NK-92 treated with Interleukin-12 subunit alpha and Interleukin-12 subunit beta, amount 100 ng/mL, for 24 hours (cell line): ENCODE results near the gene STK38.
"Not testable (repeated sequence)": the region's sequence is repeated elsewhere in the genome, so short reads cannot be mapped to it uniquely, and the experiment has no call there.

Experiments
- DNase-seq: peaks from one replicate; lab custom pipeline; 2025; lab: John Stamatoyannopoulos, UW

Gene STK38

GRCh38 chr6:36487698-36488097 is 59.6 kb downstream of the STK38 start:
- DNase-seq, result no peak

- no peak for DNase-seq
Observed at GRCh38 chr6:36484736-36485135, 62.5 kb downstream of the STK38 start.

GRCh38 chr6:36483326-36483725 is 64.0 kb downstream of the STK38 start:
- not testable (repeated sequence) for DNase-seq

GRCh38 chr6:36479256-36479655 is 68.0 kb downstream of the STK38 start:
- no peak for DNase-seq

- DNase-seq, result no peak
Observed at GRCh38 chr6:36478051-36478526, 69.2 kb downstream of the STK38 start.

GRCh38 chr6:36469946-36470345 is 77.3 kb downstream of the STK38 start:
- no peak for DNase-seq

- no peak for DNase-seq
Observed at GRCh38 chr6:36469148-36469661, 78.1 kb downstream of the STK38 start.

- DNase-seq, result no peak
Observed at GRCh38 chr6:36467625-36468024, 79.7 kb downstream of the STK38 start.

- DNase-seq, result no peak
Observed at GRCh38 chr6:36464233-36464632, 83.0 kb downstream of the STK38 start.

- DNase-seq, result no peak
Observed at GRCh38 chr6:36463676-36464075, 83.6 kb downstream of the STK38 start.

- DNase-seq, result no peak
Observed at GRCh38 chr6:36461646-36462045, 85.6 kb downstream of the STK38 start.

GRCh38 chr6:36460916-36461315 is 86.4 kb downstream of the STK38 start:
- no peak for DNase-seq

- DNase-seq, result no peak
Observed at GRCh38 chr6:36459501-36459900, 87.8 kb downstream of the STK38 start.

- DNase-seq, result no peak
Observed at GRCh38 chr6:36455486-36456027, 91.7 kb downstream of the STK38 start.

- DNase-seq, result not testable (repeated sequence)
Observed at GRCh38 chr6:36452897-36453296, 94.4 kb downstream of the STK38 start.

- DNase-seq, result not testable (repeated sequence)
Observed at GRCh38 chr6:36449173-36449572, 98.1 kb downstream of the STK38 start.

GRCh38 chr6:36445621-36446020 is 101.7 kb downstream of the STK38 start:
- no peak for DNase-seq

- no peak for DNase-seq
Observed at GRCh38 chr6:36444470-36444869, 102.8 kb downstream of the STK38 start.
